IMR-90 (cell line): Measurements from ENCODE around the gene CNTNAP3B. TPM values are rescaled to one million over a fixed set of nuclear protein-coding genes. Genes with fewer than 3 reads are reported as not detected.
"Not testable (repeated sequence)": the region's sequence is repeated elsewhere in the genome, so short reads cannot be mapped to it uniquely, and the experiment has no call there.

ENCODE experiments used
- ATAC-seq: fragments of 200-7000 bp; cut with Tn5 transposase; 2 replicates; pipeline ENCODE4 v1.9.1; 2020; ENCODE audit warnings: low read depth, mild to moderate bottlenecking, moderate library complexity
- BruUV-seq: library from RNA; stranded (reverse); fragments of 400-500 nt; replicated peaks from 2 replicates; lab custom pipeline; 2021; lab: Mats Ljungman, UMichigan
- CTCF ChIA-PET: fragments of 300-600 bp; formaldehyde crosslinking; extraction: SDS; loops from one replicate; lab custom pipeline; 2021; ENCODE audit warnings: antibody characterized with exemption; lab: Yijun Ruan, JAX
- POLR2A ChIA-PET: fragments of 300-600 bp; sonication (Branson Sonifier 250); formaldehyde crosslinking; loops from one replicate; lab custom pipeline; 2022; ENCODE audit warnings: antibody characterized with exemption; ENCODE audit not compliant: unreplicated experiment; lab: Charles Lee
- DNase-seq: peaks from one replicate; pipeline ENCODE4 v3.0.0; 2013
- H2AFZ ChIP-seq: replicated peaks from 2 replicates; pipeline ENCODE3; 2013; ENCODE audit warnings: low read length, mild to moderate bottlenecking; ENCODE audit not compliant: poor library complexity
- H2AK5ac ChIP-seq: 2 replicates; pipeline ENCODE4 v1.6.1; 2013; ENCODE audit warnings: low read depth, low read length, inconsistent platforms
- H2AK9ac ChIP-seq: replicated peaks from 2 replicates; pipeline ENCODE3; 2013; ENCODE audit warnings: mild to moderate bottlenecking, low read depth, low read length, moderate library complexity; ENCODE audit not compliant: poor library complexity
- H2BK120ac ChIP-seq: 2 replicates; pipeline ENCODE4 v1.6.1; 2013; ENCODE audit warnings: low read depth, low read length, inconsistent platforms
- H2BK15ac ChIP-seq: 3 replicates; pipeline ENCODE4 v1.6.1; 2013; ENCODE audit warnings: low read depth, low read length, inconsistent platforms
- H2BK20ac ChIP-seq: 2 replicates; pipeline ENCODE4 v1.6.1; 2013; ENCODE audit warnings: low read depth, mild to moderate bottlenecking, inconsistent platforms, low read length, moderate library complexity
- H2BK5ac ChIP-seq: 2 replicates; pipeline ENCODE4 v1.6.1; 2013; ENCODE audit warnings: mild to moderate bottlenecking, low read depth, low read length, inconsistent platforms; ENCODE audit not compliant: poor library complexity, severe bottlenecking
- H3K14ac ChIP-seq: replicated peaks from 2 replicates; pipeline ENCODE4 v1.6.1; 2013; ENCODE audit warnings: low read depth, low read length, inconsistent platforms
- H3K18ac ChIP-seq: 2 replicates; pipeline ENCODE4 v1.6.1; 2013; ENCODE audit warnings: low read depth, low read length, control low read depth
- H3K23ac ChIP-seq: 2 replicates; pipeline ENCODE4 v1.6.1; 2013; ENCODE audit warnings: low read depth, low read length, inconsistent platforms
- H3K27ac ChIP-seq: 2 replicates; pipeline ENCODE4 v1.5.1; 2013; ENCODE audit warnings: mild to moderate bottlenecking, control low read depth, low read length; ENCODE audit not compliant: insufficient read depth
- H3K27me3 ChIP-seq: 2 replicates; pipeline ENCODE4 v1.6.1; 2013; ENCODE audit warnings: low read length; ENCODE audit not compliant: control insufficient read depth, insufficient read depth
- H3K36me3 ChIP-seq: 2 replicates; pipeline ENCODE4 v1.6.1; 2013; ENCODE audit warnings: low read length, mixed read lengths; ENCODE audit not compliant: control insufficient read depth, insufficient read depth
- H3K4ac ChIP-seq: 2 replicates; pipeline ENCODE4 v1.6.1; 2013; ENCODE audit warnings: low read depth, low read length, inconsistent platforms
- H3K4me1 ChIP-seq: 2 replicates; pipeline ENCODE4 v1.6.1; 2013; ENCODE audit warnings: low read length, mixed read lengths; ENCODE audit not compliant: control insufficient read depth, insufficient read depth
- H3K4me2 ChIP-seq: 2 replicates; pipeline ENCODE4 v1.6.1; 2013; ENCODE audit warnings: low read depth, mild to moderate bottlenecking, control low read depth, low read length, moderate library complexity
- H3K4me3 ChIP-seq: 2 replicates; pipeline ENCODE4 v1.5.1; 2013; ENCODE audit warnings: low read depth, mild to moderate bottlenecking, control low read depth, low read length, moderate library complexity; ENCODE audit not compliant: insufficient read depth
- H3K56ac ChIP-seq: 2 replicates; pipeline ENCODE4 v1.6.1; 2013; ENCODE audit warnings: low read length, inconsistent platforms; ENCODE audit not compliant: insufficient read depth; ENCODE audit errors: extremely low read depth
- H3K79me1 ChIP-seq, 2 experiments: 2 replicates each; pipeline ENCODE4 v1.6.1; 2013; ENCODE audit warnings: low read length in 2 of 2, inconsistent platforms in 1 of 2, low read depth in 1 of 2
- H3K9ac ChIP-seq: 2 replicates; pipeline ENCODE4 v1.6.1; 2013; ENCODE audit warnings: low read depth, low read length, control low read depth
- H3K9me1 ChIP-seq: 2 replicates; pipeline ENCODE4 v1.6.1; 2013; ENCODE audit warnings: low read length, inconsistent platforms; ENCODE audit not compliant: insufficient read depth
- H3K9me3 ChIP-seq: 2 replicates; pipeline ENCODE4 v1.6.1; 2013; ENCODE audit warnings: low read length; ENCODE audit not compliant: control insufficient read depth, insufficient read depth
- H4K20me1 ChIP-seq: 2 replicates; pipeline ENCODE4 v1.6.1; 2013; ENCODE audit warnings: low read length, inconsistent platforms; ENCODE audit not compliant: insufficient read depth
- H4K5ac ChIP-seq: 2 replicates; pipeline ENCODE4 v1.6.1; 2013; ENCODE audit warnings: mild to moderate bottlenecking, low read depth, low read length, control low read depth
- H4K8ac ChIP-seq, 2 experiments: 2 replicates each; pipeline ENCODE4 v1.6.1; 2013; ENCODE audit warnings: low read depth in 2 of 2, low read length in 2 of 2, control low read depth in 1 of 2, inconsistent platforms in 1 of 2
- H4K91ac ChIP-seq: 2 replicates; pipeline ENCODE4 v1.6.1; 2013; ENCODE audit warnings: low read depth, low read length, inconsistent platforms; ENCODE audit not compliant: insufficient read depth
- WGBS, 2 experiments: methylation state at CpG; one replicate each; pipeline versions ENCODE4 v1.1.5 to v1.1.7; 2013; ENCODE audit warnings: missing lambda C conversion rate in 2 of 2; ENCODE audit not compliant: insufficient read length in 1 of 2; ENCODE audit errors: extremely low coverage in 2 of 2; 5-methylcytosine and 5-hydroxymethylcytosine counted together
- dilution Hi-C: fragments of 300-500 bp; cut with HindIII; formaldehyde crosslinking; loops from one replicate; pipeline ENCODE4 v1.14.3; 2018; ENCODE audit warnings: low sequenced_read_pairs; ENCODE audit not compliant: unreplicated experiment
- in situ Hi-C: fragments of 300-500 bp; cut with MboI; formaldehyde crosslinking; loops from 3 replicates; pipeline ENCODE4 v1.14.3; 2019; ENCODE audit warnings: low sequenced_read_pairs, inconsistent platforms, mixed read lengths
- intact Hi-C: fragments of 100-400 bp; cut with micrococcal nuclease; formaldehyde crosslinking; loops from 2 replicates; pipeline ENCODE4 v1.10.0; 2022
- polyA plus RNA-seq, 3 experiments: library from polyadenylated mRNA; depleted of rRNA; stranded (reverse); fragments of >200 nt; gene quantifications; 2 replicates each; pipeline ENCODE4 v1.2.3, GENCODE V29; 2012; ENCODE audit warnings: low replicate concordance in 1 of 3
- total RNA-seq: library from RNA; depleted of rRNA; stranded (reverse); fragments of >200 nt; gene quantifications from 2 replicates; pipeline ENCODE4 v1.2.3, GENCODE V29; 2012

The CNTNAP3B gene
- total and polyA plus RNA-seq, 2 of the 4 experiments (the other 2 are of a cell fraction): 1.4 to 2.1 TPM

DNA sequence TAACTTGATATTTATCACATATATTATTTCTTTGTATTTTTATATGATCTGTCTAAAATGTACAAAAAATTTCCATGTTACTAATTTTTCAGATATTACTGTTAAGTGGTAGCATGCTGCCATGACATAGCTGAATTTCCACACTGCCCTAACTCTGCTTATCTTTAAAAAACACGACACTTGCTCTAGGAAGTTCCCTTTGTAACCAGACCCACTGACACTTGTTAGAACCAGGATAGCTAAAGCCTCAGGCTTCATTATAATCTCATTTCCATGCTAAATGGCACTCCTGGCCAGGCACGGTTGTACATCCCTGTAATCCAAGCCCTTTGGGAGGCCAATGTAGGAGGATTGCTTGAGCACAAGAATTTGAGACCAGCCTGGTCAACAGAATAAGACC lies 273.8 kb downstream of the CNTNAP3B start:
- H3K4me2 ChIP-seq, H3K27me3 ChIP-seq, H3K4ac ChIP-seq, H3K9me1 ChIP-seq, H4K91ac ChIP-seq, H2BK15ac ChIP-seq, H3K14ac ChIP-seq, H3K36me3 ChIP-seq, H3K9me3 ChIP-seq, H2AFZ ChIP-seq, dilution Hi-C loops, POLR2A ChIA-PET, H2BK20ac ChIP-seq, DNase-seq, H2BK5ac ChIP-seq, H2AK9ac ChIP-seq, H3K4me3 ChIP-seq, H3K79me1 ChIP-seq, H2AK5ac ChIP-seq, H3K4me1 ChIP-seq, H3K56ac ChIP-seq, CTCF ChIA-PET, BruUV-seq, H3K27ac ChIP-seq, H4K5ac ChIP-seq, intact Hi-C loops, H4K8ac ChIP-seq, H2BK120ac ChIP-seq, H4K20me1 ChIP-seq, ATAC-seq, H3K23ac ChIP-seq, H3K18ac ChIP-seq, H3K9ac ChIP-seq, in situ Hi-C loops: not testable (repeated sequence)
- no CpG with 5 or more reads among the region's 2 CpGs for WGBS, 2 experiments

- in situ Hi-C loops, H2AK9ac ChIP-seq, H3K4ac ChIP-seq, H4K8ac ChIP-seq, H2BK20ac ChIP-seq, H3K23ac ChIP-seq, H3K27me3 ChIP-seq, intact Hi-C loops, ATAC-seq, H4K5ac ChIP-seq, H3K9ac ChIP-seq, H2BK120ac ChIP-seq, H4K20me1 ChIP-seq, BruUV-seq, dilution Hi-C loops, H2BK5ac ChIP-seq, H3K27ac ChIP-seq, H3K79me1 ChIP-seq, POLR2A ChIA-PET, H3K9me1 ChIP-seq, H4K91ac ChIP-seq, DNase-seq, H2AFZ ChIP-seq, H3K4me3 ChIP-seq, H2BK15ac ChIP-seq, H3K18ac ChIP-seq, H3K56ac ChIP-seq, H3K9me3 ChIP-seq, H2AK5ac ChIP-seq, H3K4me1 ChIP-seq, H3K14ac ChIP-seq, H3K4me2 ChIP-seq, CTCF ChIA-PET, H3K36me3 ChIP-seq: not testable (repeated sequence)
- no CpG with 5 or more reads among the region's 9 CpGs for WGBS, 2 experiments
Measured at GRCh38 chr9:41851848-41852740, 277.1 kb downstream of the CNTNAP3B start.
